Subcutaneous adipose tissue (tissue), 4 donors: ENCODE data around the gene ERICH4. TPM values are rescaled to one million over a fixed set of nuclear protein-coding genes. Genes with fewer than 3 reads are reported as not detected.

Experiments
- CTCF ChIP-seq: fragments of 450-650 bp; IDR thresholded peaks from one replicate; pipeline ENCODE4 v1.5.1; 2016; ENCODE audit warnings: low read depth, mild to moderate bottlenecking, control low read depth, antibody characterized with exemption, moderate library complexity
- total RNA-seq, 4 donors: library from RNA; depleted of rRNA; stranded (reverse); fragments of >200 nt; gene quantifications; one replicate each; pipeline ENCODE4 v1.1.0, GENCODE V29; 2016

Gene ERICH4
- total RNA-seq, 4 donors from 2014 or later, result not detected

GRCh38 chr19:41424335-41425173, 18.4 kb upstream of the ERICH4 start:
- no peak for TF ChIP-seq CTCF

- TF ChIP-seq CTCF, result no peak
Measured at GRCh38 chr19:41425174-41426115, 17.5 kb upstream of the ERICH4 start.

GRCh38 chr19:41426116-41426841, 16.7 kb upstream of the ERICH4 start:
- TF ChIP-seq CTCF, result no peak

- no peak for TF ChIP-seq CTCF
Measured at GRCh38 chr19:41426952-41427646, 15.9 kb upstream of the ERICH4 start, which contains the start of gene B3GNT8. TSS of gene B3GNT8 (minus strand) at chr19:41427374. CDS start at chr19:41426778, 596 bp downstream.

- TF ChIP-seq CTCF, result no peak
Measured at GRCh38 chr19:41427647-41428480, 15.1 kb upstream of the ERICH4 start.

GRCh38 chr19:41428481-41428859, 14.5 kb upstream of the ERICH4 start:
- no peak for TF ChIP-seq CTCF
